GM12873 (cell line): ENCODE data around the gene HOXD10.

Experiments used
- CTCF ChIP-seq: IDR thresholded peaks from 2 replicates; pipeline ENCODE4 v1.5.1; 2012; ENCODE audit warnings: low read depth, mild to moderate bottlenecking, moderate library complexity, low read length, control low read depth; ENCODE audit not compliant: insufficient read depth; ENCODE audit errors: missing control alignments

Gene HOXD10

GRCh38 chr2:176160251-176160985, 43.8 kb downstream of the HOXD10 start:
- no peak for TF ChIP-seq CTCF

GRCh38 chr2:176160986-176161824, 44.6 kb downstream of the HOXD10 start:
- no peak for TF ChIP-seq CTCF

GRCh38 chr2:176161825-176162626, 45.4 kb downstream of the HOXD10 start:
- TF ChIP-seq CTCF = no peak

GRCh38 chr2:176162911-176163671, 46.5 kb downstream of the HOXD10 start:
- no peak for TF ChIP-seq CTCF

- TF ChIP-seq CTCF = no peak
Observed at GRCh38 chr2:176163672-176164056, 47.1 kb downstream of the HOXD10 start.

GRCh38 chr2:176164201-176164600, 47.6 kb downstream of the HOXD10 start:
- TF ChIP-seq CTCF = no peak
